ENCODE data around the gene TLCD1.

TLCD1 gene, protein sequence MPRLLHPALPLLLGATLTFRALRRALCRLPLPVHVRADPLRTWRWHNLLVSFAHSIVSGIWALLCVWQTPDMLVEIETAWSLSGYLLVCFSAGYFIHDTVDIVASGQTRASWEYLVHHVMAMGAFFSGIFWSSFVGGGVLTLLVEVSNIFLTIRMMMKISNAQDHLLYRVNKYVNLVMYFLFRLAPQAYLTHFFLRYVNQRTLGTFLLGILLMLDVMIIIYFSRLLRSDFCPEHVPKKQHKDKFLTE

DNA sequence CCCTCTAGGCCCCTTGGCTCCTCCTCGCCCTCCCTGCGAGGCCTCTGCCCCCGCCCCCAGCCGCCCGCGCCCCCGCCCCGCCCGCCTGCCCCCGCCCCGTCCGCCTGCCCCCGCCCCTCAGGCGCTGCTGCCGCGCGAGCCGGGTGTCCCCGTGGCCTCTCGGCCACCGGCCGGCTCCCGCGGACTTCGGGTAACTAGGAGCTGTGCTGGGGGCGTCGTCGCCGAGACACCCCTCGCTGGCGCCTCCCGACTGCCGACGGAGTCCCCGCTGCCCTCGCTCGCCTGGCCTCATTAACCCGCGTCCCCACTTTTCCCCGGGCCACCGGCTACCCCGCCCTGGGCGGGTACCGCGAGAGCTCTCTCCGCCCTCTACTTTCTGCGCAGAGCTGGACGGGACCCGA, at the start of gene TLCD1:
TSS of gene TLCD1 (minus strand) at position 8 of the 401 bp plus-strand sequence. CDS start 136 bp downstream, outside the sequence.
- DNase-seq (ENCODE audit: low read depth), result peak; percentile 46

- no peak for DNase-seq (ENCODE audit: low read depth)
Measured at GRCh38 chr17:28774206-28774605, 48.2 kb upstream of the TLCD1 start.

DNA sequence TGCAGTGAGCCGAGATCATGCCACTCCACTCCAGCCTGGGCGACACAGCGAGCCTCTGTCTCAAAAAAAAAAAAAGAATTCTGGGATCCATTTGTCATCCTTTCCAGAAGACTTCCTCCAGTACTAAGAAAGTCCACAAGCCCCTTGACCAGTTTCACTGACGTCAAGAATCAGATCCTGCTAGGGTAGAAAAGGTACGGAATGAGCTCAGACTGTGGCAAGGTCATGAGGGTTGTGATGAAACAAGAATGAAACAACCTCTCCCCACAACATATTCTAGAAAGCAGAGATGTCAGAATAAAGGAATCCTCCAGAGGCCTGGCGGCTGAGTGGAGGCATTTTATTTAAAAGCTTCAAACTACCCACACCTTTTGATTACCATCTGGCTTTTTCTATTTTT, 47.7 kb upstream of the TLCD1 start:
- no peak for DNase-seq (ENCODE audit: low read depth)

DNA sequence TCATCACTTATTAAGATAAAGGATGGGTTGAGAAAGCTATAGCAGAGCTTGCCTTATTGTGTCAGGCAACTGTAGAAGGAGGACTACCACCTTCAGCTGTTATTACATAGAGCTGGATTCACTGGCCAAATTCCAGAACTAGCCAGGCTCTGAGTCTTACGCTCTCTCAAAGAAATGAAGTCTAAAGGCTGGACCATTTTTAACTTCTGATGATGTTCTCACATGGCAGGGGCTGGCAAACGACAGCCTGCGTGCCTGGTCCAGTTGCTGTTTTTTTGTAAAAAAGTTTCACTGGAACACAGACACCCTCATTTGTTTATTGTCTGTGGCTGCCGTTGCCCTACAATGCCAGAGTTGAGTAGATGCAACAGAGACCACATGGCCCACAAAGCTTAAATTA, 39.0 kb upstream of the TLCD1 start:
- no peak for DNase-seq (ENCODE audit: low read depth)

DNA sequence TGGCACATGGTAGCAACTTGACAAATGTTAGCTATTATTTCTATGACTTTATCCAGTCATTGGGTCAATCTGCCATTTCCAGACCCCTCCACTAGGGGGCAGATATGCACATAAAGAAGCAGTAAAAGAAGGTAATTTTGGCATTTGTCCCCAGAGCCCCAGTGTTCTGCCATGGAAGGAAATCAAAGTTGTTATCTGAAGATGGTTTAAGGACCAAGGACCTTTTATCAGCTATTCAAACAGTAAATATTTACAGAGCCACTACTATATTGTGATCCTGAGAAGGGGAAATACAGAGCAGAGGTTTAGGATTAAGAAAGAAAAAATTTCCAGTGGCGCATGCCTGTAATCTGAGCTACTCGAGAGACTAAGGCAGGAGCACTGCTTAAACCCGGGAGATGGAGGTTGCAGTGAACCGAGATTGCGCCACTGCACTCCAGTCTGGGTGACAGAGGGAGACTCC, 37.8 kb upstream of the TLCD1 start:
- peak; percentile 51 for DNase-seq (ENCODE audit: low read depth)

DNA sequence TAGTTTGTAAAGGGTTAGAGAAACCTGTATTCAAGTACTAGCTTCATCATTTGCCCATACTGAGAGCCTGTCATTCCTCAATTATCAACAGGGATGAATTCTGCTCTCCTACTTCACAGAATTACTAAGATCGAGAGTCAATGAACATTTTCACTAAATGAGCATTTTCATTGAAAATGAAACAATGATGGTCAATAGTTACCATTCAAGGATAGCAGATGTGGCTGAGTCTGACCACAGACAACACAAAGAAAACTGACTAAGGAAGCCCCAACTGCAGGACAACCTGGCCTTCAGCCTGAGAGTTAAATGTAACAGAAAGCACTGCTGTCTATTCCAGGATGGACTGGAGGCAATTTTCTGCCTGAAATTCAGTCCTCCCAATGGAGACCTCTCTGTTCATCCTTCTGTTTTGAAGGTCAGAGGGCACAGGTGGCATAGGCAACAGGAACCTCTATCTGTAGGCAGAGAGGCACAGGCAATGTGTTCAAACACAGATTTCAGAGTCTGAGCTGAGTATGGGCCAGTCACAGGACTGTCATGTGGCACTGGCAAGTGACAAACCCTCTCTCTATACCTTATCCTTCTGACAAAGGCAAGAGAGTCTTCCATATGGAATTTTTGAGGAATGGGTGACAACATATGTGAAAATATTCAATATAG, 37.2 kb upstream of the TLCD1 start:
- DNase-seq (ENCODE audit: low read depth), result no peak

DNA sequence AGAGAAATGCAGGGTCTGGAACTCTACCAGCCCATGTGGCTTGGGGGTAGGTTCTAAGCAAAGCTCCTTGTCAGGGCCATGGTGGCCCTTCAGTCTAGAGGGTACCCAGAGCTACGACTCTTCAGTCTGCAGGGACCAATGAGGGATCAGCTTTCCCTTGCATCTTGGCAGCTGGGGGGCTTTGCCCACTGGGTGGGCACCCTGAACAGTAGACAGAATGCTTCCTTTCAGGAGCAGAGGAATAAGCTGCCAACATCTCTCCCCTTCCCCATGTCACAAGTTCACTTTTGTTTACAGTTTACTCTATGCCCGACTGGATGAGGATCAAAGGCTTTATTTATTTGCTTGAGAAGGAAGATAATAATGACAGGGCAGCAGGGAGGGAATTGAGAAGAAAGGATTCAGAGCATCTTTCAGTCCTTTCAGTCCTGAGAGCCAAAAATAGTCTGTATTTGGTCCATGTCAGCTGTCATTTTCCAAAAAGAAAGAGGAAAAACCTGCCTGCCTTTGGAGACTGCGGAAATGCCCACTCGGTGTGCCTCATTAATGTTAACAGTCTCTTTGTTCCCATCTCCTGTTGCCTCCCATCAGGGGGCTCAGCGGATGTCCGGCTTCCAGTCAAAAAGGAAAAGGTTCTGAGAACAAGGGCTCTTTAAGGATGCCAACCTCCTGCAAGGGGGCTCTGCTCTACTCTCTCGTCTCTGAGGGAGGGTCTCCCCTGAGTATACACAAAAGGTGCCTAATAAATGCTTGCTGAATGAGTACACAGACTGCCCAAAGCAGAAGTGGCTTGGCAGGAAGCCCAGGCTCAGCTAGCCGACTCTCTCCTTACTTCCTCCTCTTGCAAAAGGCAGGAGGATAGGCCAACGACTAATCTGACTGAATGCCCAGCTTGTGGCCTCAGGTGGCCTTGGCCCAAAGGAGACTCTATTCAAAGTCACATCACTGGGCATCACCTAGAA, 34.8 kb upstream of the TLCD1 start:
- DNase-seq (ENCODE audit: low read depth), result no peak

- no peak for DNase-seq (ENCODE audit: low read depth)
Measured at GRCh38 chr17:28759256-28759865, 33.3 kb upstream of the TLCD1 start.

GRCh38 chr17:28758411-28759121, 32.5 kb upstream of the TLCD1 start:
- no peak for DNase-seq (ENCODE audit: low read depth)

DNA sequence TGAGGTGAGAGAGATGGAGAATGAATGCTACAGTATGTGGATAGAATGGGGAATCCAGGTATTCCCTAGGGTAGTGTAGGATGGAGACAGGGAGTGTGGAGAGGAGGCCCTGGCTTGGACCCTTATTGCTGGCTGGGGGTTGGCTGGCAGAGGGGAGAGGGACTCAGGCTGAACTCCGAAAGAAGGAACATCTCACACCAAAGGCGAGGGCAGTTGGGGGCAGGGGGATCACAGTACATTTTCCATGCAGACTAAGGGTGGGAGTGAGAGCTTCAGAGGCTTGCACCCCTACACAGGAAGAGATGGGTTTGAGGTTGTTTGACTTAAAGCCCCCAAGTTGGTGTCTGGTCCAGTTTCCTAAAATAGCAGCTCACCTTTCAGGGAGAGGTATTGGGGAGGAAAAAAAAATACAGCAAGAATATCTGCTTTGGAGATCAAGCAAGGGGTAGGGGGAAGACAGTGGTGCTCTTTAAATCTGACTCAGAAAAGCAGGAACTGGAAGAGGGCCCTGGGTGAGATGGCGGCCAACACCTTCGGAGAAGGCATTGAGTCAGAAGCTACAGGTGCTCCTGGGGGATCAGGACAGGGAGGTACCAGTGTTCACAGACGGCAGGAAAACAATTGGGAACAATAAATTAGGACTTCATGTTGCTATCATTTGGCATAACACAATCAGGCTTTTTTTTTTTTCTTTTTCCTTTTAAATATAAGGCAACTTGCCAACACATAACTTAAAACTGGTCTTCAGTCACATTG, 30.2 kb upstream of the TLCD1 start:
- DNase-seq (ENCODE audit: low read depth), result no peak

DNA sequence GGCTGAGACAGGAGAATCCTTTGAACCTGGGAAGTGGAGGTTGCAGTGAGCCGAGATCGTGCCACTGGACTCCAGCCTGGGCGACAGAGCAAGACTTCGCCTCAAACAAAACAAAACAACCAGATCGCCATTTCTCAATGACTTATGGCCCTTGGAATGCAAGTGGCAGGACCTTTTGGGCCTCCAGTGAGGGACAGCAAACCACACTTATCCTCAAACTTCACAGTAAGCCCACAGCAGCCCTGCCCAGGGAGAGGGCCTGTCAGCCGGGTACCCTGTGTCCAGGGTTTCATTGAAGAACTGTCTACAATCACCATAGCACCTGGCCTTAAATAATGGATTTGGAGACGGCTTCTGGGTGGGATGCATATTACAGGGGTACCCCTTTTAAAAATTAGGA, 29.5 kb upstream of the TLCD1 start:
- no peak for DNase-seq (ENCODE audit: low read depth)

DNA sequence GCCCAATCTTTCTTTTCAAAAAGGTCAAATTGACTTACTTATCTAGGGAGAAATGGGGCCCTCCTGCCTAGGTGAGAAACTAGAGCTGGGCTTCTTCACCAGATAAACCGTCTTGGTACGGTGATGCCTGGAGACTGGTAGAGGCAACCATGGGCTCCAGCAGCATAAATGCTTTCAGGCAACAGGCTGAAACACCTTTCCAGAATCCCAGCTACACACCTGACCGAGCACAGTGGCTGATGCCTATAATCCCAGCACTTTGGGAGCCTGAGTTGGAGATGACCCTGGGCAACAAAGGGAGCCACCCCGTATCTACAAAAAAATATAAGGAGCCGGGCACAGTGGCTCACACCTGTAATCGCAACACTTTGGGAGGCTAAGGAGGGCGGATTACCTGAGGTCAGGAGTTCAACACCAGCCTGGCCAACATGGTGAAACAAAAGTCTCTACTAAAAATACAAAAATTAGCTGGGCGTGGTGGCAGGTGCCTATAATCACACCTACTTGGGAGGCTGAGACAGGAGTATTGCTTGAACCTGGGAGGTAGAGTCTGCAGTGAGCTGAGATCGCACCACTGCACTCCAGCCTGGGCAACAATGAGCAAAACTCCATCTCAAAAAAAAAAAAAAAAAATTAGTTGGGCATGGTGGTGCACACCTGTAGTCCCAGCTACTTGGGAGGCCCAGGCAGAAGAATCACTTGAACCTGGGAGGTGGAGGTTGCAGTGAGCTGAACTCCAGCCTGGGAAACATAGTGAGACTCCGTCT, 25.8 kb upstream of the TLCD1 start:
- DNase-seq (ENCODE audit: low read depth), result no peak

DNA sequence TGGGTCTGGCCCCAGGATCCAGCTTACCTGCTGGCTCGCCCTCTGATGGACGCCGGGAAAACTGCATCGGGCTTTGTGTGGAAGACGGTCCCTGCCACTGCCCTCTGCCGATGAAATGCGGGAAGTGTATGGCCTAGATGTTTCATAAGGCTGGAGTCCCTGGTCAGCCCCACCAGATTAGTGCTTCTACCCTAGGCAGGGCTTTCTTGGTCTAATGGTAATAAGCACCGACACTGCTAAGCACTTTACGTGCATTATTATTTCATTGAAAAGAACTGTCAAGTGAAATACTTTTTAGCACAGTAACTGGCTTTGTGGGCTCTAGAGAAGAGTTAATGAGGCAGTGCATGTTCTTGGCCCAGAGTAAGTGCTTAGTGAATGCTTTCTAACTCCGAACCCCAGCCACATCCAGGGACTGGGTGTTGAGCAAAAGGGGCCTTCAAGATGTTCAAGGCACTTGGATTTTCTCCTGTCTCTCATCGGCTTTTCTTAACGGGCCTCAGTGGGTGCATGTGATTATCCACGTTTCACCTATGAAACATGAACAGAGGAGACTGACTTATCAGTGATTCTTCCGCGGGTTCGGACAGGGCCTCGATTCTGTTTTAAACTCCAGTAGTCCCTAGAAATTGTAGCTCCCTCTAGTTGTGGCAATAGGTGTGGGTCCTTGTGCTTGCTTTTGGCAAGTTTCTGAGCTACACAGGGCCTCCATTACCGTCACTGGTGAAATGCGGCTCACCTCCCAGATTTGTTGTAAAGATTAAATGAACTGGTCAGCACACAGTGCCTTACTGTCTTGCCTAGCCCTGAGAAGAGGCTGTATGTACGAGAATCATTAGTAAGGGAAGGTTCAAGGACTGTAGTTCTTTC, 24.4 kb upstream of the TLCD1 start:
- peak; percentile 73 for DNase-seq (ENCODE audit: low read depth)

DNA sequence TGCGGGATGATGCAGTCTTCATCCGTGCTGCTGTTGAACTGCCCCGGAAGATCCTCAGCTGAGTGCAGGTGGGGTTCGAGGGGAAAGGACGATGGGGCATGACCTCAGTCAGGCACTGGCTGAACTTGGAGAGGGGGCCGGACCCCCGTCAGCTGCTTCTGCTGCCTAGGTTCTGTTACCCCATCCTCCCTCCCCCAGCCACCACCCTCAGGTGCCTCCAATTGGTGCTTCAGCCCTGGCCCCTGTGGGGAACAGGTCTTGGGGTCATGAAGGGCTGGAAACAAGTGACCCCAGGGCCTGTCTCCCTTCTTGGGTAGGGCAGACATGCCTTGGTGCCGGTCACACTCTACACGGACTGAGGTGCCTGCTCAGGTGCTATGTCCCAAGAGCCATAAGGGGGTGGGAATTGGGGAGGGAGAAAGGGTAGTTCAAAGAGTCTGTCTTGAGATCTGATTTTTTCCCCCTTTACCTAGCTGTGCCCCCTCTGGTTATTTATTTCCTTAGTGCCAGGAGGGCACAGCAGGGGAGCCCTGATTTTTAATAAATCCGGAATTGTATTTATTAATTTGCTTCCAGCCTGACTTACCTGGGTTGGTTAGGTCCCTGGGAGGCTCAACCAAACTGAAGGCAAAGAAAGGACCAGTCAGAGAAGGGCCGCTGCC, 23.6 kb upstream of the TLCD1 start:
- DNase-seq (ENCODE audit: low read depth), result no peak

DNA sequence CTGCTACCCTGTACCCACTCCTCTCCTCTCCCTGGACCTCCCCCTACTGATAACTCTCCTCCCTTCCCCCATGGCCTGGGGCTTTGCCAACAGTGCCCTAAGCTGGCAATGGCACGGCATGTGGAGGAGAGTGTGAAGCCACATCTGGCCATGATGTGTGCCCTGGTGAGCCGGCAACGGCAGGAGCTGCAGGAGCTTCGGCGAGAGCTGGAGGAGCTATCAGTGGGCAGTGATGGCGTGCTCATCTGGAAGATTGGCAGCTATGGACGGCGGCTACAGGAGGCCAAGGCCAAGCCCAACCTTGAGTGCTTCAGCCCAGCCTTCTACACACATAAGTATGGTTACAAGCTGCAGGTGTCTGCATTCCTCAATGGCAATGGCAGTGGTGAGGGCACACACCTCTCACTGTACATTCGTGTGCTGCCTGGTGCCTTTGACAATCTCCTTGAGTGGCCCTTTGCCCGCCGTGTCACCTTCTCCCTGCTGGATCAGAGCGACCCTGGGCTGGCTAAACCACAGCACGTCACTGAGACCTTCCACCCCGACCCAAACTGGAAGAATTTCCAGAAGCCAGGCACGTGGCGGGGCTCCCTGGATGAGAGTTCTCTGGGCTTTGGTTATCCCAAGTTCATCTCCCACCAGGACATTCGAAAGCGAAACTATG, 23.0 kb upstream of the TLCD1 start:
- no peak for DNase-seq (ENCODE audit: low read depth)

GRCh38 chr17:28747801-28748750, 22.0 kb upstream of the TLCD1 start:
- DNase-seq (ENCODE audit: low read depth), result no peak

Data from activated T-helper 1 cell treated with Interleukin-2 at 50 U/mL for 16 hours (primary cell).